Measurements from ENCODE around the gene ZRSR2.

DNA sequence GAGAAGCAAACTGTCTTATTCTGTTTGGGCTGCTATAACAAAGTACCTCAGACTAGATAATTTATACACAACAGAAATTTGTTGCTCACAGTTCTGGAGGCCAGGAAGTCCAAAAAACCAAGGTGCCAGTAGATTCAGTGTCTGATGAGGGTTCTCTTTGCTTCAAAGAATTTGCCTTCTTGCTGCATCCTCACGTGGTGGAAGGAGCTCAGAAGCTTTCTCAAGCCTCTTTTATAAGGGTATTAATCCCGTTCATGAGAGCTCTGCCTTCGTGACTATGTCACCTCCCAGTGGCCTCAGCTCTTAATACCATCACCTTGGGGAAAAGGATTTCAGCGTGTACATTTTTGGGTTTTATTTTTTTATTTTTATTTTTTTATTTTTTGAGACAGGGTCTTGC, 32.1 kb upstream of the ZRSR2 start:
- no peak for TF ChIP-seq POLR2A (IDR thresholded peaks at IDR 0.05)
- TF ChIP-seq, protein P1, sequence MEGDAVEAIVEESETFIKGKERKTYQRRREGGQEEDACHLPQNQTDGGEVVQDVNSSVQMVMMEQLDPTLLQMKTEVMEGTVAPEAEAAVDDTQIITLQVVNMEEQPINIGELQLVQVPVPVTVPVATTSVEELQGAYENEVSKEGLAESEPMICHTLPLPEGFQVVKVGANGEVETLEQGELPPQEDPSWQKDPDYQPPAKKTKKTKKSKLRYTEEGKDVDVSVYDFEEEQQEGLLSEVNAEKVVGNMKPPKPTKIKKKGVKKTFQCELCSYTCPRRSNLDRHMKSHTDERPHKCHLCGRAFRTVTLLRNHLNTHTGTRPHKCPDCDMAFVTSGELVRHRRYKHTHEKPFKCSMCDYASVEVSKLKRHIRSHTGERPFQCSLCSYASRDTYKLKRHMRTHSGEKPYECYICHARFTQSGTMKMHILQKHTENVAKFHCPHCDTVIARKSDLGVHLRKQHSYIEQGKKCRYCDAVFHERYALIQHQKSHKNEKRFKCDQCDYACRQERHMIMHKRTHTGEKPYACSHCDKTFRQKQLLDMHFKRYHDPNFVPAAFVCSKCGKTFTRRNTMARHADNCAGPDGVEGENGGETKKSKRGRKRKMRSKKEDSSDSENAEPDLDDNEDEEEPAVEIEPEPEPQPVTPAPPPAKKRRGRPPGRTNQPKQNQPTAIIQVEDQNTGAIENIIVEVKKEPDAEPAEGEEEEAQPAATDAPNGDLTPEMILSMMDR (IDR thresholded peaks at IDR 0.05), result no peak
- TF ChIP-seq EP300 (IDR thresholded peaks at IDR 0.05), result no peak
- no peak for TF ChIP-seq POLR2AphosphoS5 (IDR thresholded peaks at IDR 0.05)
